Right ventricle myocardium inferior (tissue), 1 donor: ENCODE results near the gene DDX52. TPM values are rescaled to one million over a fixed set of nuclear protein-coding genes. Genes with fewer than 3 reads are reported as not detected.

Experiments
- ATAC-seq: fragments of 200-7000 bp; cut with Tn5 transposase; one replicate; pipeline ENCODE4 v1.9.1; 2020; ENCODE audit warnings: mild to moderate bottlenecking, moderate library complexity
- DNase-seq: peaks from one replicate; pipeline ENCODE4 v3.0.0; 2021; ENCODE audit errors: missing footprints
- intact Hi-C: fragments of 100-400 bp; cut with DNase I; formaldehyde crosslinking; loops from one replicate; pipeline ENCODE4 v1.11.0; 2022
- total RNA-seq: library from RNA; stranded (reverse); fragmentation: NEBNext Ultra II Directional; extraction: Animal tissue kit (Norgen Biotek cat#: 25700); gene quantifications from one replicate; pipeline ENCODE4 v1.2.1, GENCODE V29; 2021
- donor health status: DM: no; HTN: yes; CAD: no; lungs with severe emphysema.

The DDX52 gene
- total RNA-seq, 1 donor from 2014 or later: 14.9 TPM

GRCh38 chr17:37607637-37608331, 35.5 kb downstream of the DDX52 start:
- no peak for ATAC-seq
- no peak for DNase-seq
- intact Hi-C loops: no loop called here

- DNase-seq (no peak), ATAC-seq (no peak)
- intact Hi-C loops: no loop called here
These were observed 37.3 kb downstream of the DDX52 start for GRCh38 chr17:37605813-37606505.

- intact Hi-C loops: no loop called here
- no peak for ATAC-seq
- DNase-seq: no peak
These were observed 38.2 kb downstream of the DDX52 start for GRCh38 chr17:37605081-37605480.

GRCh38 chr17:37604556-37604955, 38.7 kb downstream of the DDX52 start:
- ATAC-seq: no peak
- no peak for DNase-seq
- intact Hi-C loops: no loop called here

- DNase-seq (no peak), ATAC-seq (no peak)
- intact Hi-C loops: no loop called here
These were observed 45.1 kb downstream of the DDX52 start for GRCh38 chr17:37598145-37598544.

- intact Hi-C loops: no loop called here
- no peak for DNase-seq
- no peak for ATAC-seq
These were observed 51.0 kb downstream of the DDX52 start for GRCh38 chr17:37592291-37592690.

GRCh38 chr17:37585066-37585465, 58.2 kb downstream of the DDX52 start:
- DNase-seq (no peak), ATAC-seq (no peak)
- intact Hi-C loops: no loop called here

GRCh38 chr17:37576281-37576680, 67.0 kb downstream of the DDX52 start:
- intact Hi-C loops: no loop called here
- no peak for ATAC-seq
- no peak for DNase-seq

- intact Hi-C loops: loop anchor here (5.0 kb wide), 1 partner anchor 47 kb away; no protein-coding TSS in a partner anchor
- no peak for ATAC-seq
These were observed 68.8 kb downstream of the DDX52 start for GRCh38 chr17:37574427-37574826.

GRCh38 chr17:37571674-37572073, 71.6 kb downstream of the DDX52 start:
- no peak for ATAC-seq
- intact Hi-C loops: loop anchor here (5.0 kb wide), 1 partner anchor 44 kb away; no protein-coding TSS in a partner anchor

More at GRCh38 chr17:37574427-37574826, 68.8 kb downstream of the DDX52 start:
- DNase-seq: no peak

GRCh38 chr17:37570527-37571093, 72.6 kb downstream of the DDX52 start:
- intact Hi-C loops: loop anchor here (5.0 kb wide), 1 partner anchor 43 kb away; no protein-coding TSS in a partner anchor
- DNase-seq: no peak
- ATAC-seq: peak; percentile 54

More at GRCh38 chr17:37571674-37572073, 71.6 kb downstream of the DDX52 start:
- DNase-seq: no peak

- ATAC-seq: no peak
- DNase-seq: no peak
- intact Hi-C loops: no loop called here
These were observed 74.7 kb downstream of the DDX52 start for GRCh38 chr17:37568350-37569053.

GRCh38 chr17:37567538-37567937, 75.7 kb downstream of the DDX52 start:
- intact Hi-C loops: no loop called here
- DNase-seq: no peak
- no peak for ATAC-seq

- DNase-seq (no peak), ATAC-seq (no peak)
- intact Hi-C loops: no loop called here
These were observed 76.1 kb downstream of the DDX52 start for GRCh38 chr17:37567137-37567536.

- DNase-seq (no peak), ATAC-seq (no peak)
- intact Hi-C loops: no loop called here
These were observed 79.0 kb downstream of the DDX52 start for GRCh38 chr17:37564252-37564651.

GRCh38 chr17:37562016-37562745, 81.1 kb downstream of the DDX52 start:
- intact Hi-C loops: no loop called here
- ATAC-seq (no peak), DNase-seq (no peak)
